Neutrophil (primary cell): Measurements from ENCODE around the gene SLC39A11.

Experiments used
- H3K27ac ChIP-seq: fragments of 200-600 bp; sonication (generic); 2 replicates; pipeline ENCODE4 v1.5.1; 2016; ENCODE audit warnings: mild to moderate bottlenecking, moderate library complexity
- H3K27me3 ChIP-seq: fragments of 200-600 bp; sonication (generic); 2 replicates; pipeline ENCODE4 v1.6.0; 2016; ENCODE audit warnings: mild to moderate bottlenecking
- H3K36me3 ChIP-seq: fragments of 200-600 bp; sonication (generic); 2 replicates; pipeline ENCODE4 v1.5.1; 2017
- H3K4me1 ChIP-seq, 2 experiments: fragments of 200-600 bp in 1 of 2; sonication (generic) in 1 of 2; 1 replicate in 1 of 2; 2 replicates in 1 of 2; pipeline versions ENCODE4 v1.5.1 to v1.6.1; 2013 to 2016; ENCODE audit warnings: low read depth in 1 of 2, low read length in 1 of 2, mild to moderate bottlenecking in 1 of 2, moderate library complexity in 1 of 2; ENCODE audit not compliant: control insufficient read depth in 1 of 2, insufficient read depth in 1 of 2
- H3K4me3 ChIP-seq, 2 experiments: fragments of 200-600 bp in 1 of 2; sonication (generic) in 1 of 2; 1 replicate in 1 of 2; 2 replicates in 1 of 2; pipeline ENCODE4 v1.5.1; 2013 to 2016; ENCODE audit warnings: low read depth in 1 of 2, low read length in 1 of 2, mild to moderate bottlenecking in 1 of 2, moderate library complexity in 1 of 2
- H3K9me3 ChIP-seq: fragments of 200-600 bp; sonication (generic); 2 replicates; pipeline ENCODE4 v1.5.1; 2016
- CTCF ChIP-seq: fragments of 200-600 bp; sonication (generic); IDR thresholded peaks from 2 replicates; pipeline ENCODE4 v1.5.1; 2016; ENCODE audit warnings: antibody characterized with exemption

The SLC39A11 gene

GRCh38 chr17:72618001-72618509, 474.4 kb downstream of the SLC39A11 start:
- TF ChIP-seq CTCF, result no peak
- no peaks in the 10 kb centered on the region for H3K9me3 ChIP-seq
- H3K4me1 ChIP-seq, result no peaks in the 10 kb centered on the region
- H3K27ac ChIP-seq, result no peak overlapping the region
- no peak overlapping the region for H3K4me3 ChIP-seq
- H3K27me3 ChIP-seq, result peaks cover 100% of the 10 kb centered on the region
- no peaks in the 10 kb centered on the region for H3K36me3 ChIP-seq

GRCh38 chr17:72617557-72617956, 474.9 kb downstream of the SLC39A11 start:
- H3K36me3 ChIP-seq, result no peaks in the 10 kb centered on the region
- H3K9me3 ChIP-seq, result no peaks in the 10 kb centered on the region
- no peak for TF ChIP-seq CTCF
- H3K27ac ChIP-seq, result no peak overlapping the region
- no peak overlapping the region for H3K4me3 ChIP-seq
- H3K27me3 ChIP-seq, result peaks cover 98% of the 10 kb centered on the region
- H3K4me1 ChIP-seq, result no peaks in the 10 kb centered on the region

GRCh38 chr17:72616447-72616846, 476.0 kb downstream of the SLC39A11 start:
- TF ChIP-seq CTCF, result no peak
- Histone ChIP-seq H3K27me3 (peaks cover 89% of the 10 kb centered on the region), H3K27ac (no peak overlapping the region), H3K9me3 (no peaks in the 10 kb centered on the region), H3K4me3 (no peak overlapping the region), H3K4me1 (no peaks in the 10 kb centered on the region), H3K36me3 (no peaks in the 10 kb centered on the region)

- Histone ChIP-seq H3K27ac (no peak overlapping the region), H3K36me3 (no peaks in the 10 kb centered on the region), H3K9me3 (no peaks in the 10 kb centered on the region), H3K27me3 (peaks cover 89% of the 10 kb centered on the region), H3K4me3 (no peak overlapping the region), H3K4me1 (no peaks in the 10 kb centered on the region)
- no peak for TF ChIP-seq CTCF
Measured at GRCh38 chr17:72615627-72615991, 476.9 kb downstream of the SLC39A11 start.

GRCh38 chr17:72614871-72615626, 477.4 kb downstream of the SLC39A11 start:
- Histone ChIP-seq H3K27ac (no peak overlapping the region), H3K4me3 (no peak overlapping the region), H3K4me1 (no peaks in the 10 kb centered on the region), H3K9me3 (no peaks in the 10 kb centered on the region), H3K27me3 (peaks cover 84% of the 10 kb centered on the region), H3K36me3 (no peaks in the 10 kb centered on the region)
- TF ChIP-seq CTCF, result no peak
